Retinal pigment epithelial cell (primary cell): ENCODE data around the gene GAK.
A peak's percentile ranks its signal among the peaks of the same experiment; 100 is the strongest.

Source experiments
- DNase-seq: peaks from one replicate; pipeline ENCODE4 v3.0.0-alpha.2; 2010; ENCODE audit warnings: low read depth
- H3K4me3 ChIP-seq: 2 replicates; pipeline ENCODE4 v1.5.1; 2011; ENCODE audit warnings: mild to moderate bottlenecking, low read length, control low read depth, moderate library complexity
- CTCF ChIP-seq: conservative IDR thresholded peaks from 2 replicates; pipeline ENCODE4 v1.5.1; 2011; ENCODE audit warnings: low read depth, low read length, control low read depth, inconsistent platforms

Gene GAK

DNA sequence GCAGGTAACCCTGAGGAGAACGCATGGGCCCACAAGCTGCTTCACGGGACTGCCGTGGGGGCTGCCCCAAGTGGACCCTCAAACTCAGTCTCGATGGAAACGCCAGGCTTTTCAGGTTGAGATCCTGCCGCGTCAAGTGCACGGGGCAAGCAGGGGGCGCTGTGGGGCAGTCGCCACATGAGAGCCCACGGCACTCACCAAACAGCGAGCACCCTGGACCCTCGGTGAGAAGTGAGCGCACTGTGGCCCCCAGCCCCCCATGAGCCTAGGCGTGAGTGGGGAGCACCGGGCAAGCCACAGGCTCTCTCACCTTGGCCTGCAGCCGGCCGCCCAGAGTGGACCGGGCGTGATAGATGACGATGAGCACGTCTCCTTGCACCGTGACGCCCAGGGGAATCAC lies 55.3 kb downstream of the GAK start:
- DNase-seq = no peak
- no peak overlapping the region for H3K4me3 ChIP-seq
- TF ChIP-seq CTCF = peak; percentile 32

GRCh38 chr4:875818-876423 lies 56.2 kb downstream of the GAK start:
- DNase-seq = no peak
- no peak overlapping the region for H3K4me3 ChIP-seq
- no peak for TF ChIP-seq CTCF

DNA sequence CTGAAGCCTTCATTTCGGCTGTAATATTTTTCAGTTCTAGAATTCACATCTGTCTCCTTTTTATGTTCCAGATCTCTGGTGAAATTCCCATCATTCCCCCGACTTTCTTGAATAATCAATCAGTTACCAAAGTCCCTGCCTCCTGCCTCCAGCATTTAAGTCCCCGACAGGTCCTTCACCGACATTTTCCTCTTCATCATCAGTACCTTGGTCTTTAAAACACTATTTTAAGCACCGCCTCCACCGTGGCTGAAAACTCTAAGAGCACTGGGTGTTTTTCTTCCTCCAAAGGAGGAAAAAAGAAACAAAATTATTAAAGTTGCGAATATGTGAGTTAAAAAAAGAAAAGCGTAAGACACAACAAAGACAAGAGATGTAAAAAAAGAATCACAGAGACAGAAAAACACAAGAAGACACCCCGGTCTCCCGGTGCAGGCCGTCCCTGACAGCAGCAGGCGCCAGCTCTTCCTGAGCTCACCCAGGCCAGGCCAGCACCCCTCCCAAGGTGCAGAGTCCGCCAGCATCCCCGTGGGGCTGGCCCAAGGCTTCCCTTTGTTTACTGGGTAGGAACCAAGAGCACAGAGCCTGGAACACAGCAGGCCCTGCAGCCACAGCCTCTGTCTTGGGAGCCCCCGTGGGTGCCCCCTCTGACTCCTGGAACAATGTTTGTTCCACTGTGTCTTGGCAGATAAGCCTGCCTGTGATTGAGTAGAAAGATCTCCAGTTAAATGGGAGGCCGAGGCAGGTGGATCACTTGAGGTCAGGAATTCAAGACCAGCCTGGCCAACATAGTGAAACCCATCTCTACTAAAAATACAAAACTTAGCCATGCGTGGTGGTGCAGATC lies 56.9 kb downstream of the GAK start:
- TF ChIP-seq CTCF = no peak
- no peak overlapping the region for H3K4me3 ChIP-seq
- DNase-seq = no peak

DNA sequence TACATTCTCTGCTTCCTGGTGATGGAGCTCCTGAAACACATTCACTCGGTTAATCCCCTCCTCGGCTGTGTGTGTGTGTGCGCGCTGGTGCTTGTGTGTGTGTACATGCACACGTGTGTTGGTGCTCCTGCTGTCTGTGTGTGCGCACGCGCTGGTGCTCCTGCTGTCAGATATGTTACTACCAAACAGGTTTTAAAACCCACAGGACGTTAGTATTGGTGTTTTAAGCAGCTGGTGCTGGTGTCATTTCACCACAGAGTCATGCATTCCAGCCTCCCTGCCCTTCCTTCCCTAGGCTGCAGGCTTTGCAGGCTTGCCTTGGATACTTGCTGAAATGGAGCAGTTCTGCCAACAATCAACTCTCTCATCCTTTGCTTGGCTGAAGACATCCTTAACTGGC lies 58.1 kb downstream of the GAK start:
- TF ChIP-seq CTCF = no peak
- DNase-seq = no peak
- no peak overlapping the region for H3K4me3 ChIP-seq

DNA sequence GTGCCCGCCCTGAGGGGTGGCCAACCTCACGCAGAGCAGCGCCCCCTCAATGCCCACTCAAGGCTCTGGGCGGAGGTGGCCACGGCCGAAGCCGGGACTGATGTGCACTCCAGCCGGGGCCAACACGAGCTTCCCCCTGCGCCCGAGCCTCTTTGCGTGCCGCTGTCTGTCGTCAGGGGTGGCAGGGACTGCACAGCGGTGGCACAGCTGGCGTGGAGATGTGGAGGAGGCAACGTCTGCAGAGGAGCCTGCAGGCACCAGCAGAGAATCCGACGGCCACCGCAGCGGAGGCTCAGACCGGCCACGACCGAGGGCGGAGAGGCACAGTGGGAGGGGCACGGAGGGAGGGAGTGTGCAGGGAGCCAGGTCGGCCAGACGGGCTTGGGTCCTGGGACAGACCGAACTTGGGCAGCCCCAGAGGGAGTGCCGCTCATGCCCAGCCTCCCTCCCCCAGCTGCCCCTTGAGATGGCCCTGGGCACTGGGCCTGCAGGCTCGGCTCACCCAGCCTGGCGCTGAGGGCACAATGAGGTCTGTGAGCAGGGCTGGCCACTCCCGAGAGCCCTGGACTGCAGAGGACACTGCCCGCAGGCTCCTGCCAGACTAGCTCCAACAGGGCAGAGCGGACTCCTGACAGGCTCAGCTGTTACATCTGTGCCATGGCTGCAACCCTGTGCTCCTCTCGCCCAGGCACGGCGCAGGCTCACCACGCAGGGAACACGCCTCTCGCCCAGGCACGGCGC lies 59.7 kb downstream of the GAK start:
- TF ChIP-seq CTCF = no peak
- no peak for DNase-seq
- no peak overlapping the region for H3K4me3 ChIP-seq

DNA sequence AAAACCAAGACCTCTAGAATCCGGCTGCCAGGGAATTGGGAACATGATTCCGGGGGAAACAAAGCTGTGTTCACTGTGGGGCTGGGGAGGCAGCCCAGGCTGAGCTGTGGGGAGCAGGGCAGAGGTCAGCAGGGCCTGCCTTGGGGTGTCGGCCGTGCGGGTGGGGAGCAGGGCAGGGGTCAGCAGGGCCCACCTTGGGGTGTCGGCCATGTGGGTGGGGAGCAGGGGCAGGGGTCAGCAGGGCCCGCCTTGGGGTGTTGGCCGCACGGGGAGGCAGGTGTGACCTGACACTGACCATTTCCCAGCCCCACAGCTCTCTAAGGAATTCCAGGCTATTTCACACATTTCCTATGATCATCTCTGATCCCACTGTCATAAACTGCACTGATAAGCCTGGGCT lies 60.6 kb downstream of the GAK start:
- no peak overlapping the region for H3K4me3 ChIP-seq
- no peak for DNase-seq
- no peak for TF ChIP-seq CTCF
